ENCODE data around the gene FRMD6.

DNA sequence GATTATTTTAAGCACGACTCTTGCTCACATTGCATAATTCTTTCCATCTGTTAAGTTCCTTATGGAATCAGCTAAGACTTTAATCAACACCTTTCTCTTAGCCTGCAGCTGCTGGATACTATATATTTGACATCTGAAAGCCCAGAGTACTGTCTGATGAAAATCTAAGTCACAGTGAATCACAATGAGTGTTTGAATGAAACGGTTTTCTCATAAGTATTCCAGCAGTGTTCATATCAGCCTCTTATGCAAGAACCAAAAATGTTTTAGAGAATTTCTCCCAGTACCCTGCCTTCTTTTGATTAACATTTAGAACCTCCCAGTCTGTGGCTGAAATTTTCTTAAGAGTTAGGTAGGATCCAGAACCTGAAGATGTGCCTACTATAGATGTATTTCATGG, 55.6 kb downstream of the FRMD6 start:
- no peak for TF ChIP-seq POLR2A (IDR thresholded peaks at IDR 0.05)
- TF ChIP-seq, protein P1, sequence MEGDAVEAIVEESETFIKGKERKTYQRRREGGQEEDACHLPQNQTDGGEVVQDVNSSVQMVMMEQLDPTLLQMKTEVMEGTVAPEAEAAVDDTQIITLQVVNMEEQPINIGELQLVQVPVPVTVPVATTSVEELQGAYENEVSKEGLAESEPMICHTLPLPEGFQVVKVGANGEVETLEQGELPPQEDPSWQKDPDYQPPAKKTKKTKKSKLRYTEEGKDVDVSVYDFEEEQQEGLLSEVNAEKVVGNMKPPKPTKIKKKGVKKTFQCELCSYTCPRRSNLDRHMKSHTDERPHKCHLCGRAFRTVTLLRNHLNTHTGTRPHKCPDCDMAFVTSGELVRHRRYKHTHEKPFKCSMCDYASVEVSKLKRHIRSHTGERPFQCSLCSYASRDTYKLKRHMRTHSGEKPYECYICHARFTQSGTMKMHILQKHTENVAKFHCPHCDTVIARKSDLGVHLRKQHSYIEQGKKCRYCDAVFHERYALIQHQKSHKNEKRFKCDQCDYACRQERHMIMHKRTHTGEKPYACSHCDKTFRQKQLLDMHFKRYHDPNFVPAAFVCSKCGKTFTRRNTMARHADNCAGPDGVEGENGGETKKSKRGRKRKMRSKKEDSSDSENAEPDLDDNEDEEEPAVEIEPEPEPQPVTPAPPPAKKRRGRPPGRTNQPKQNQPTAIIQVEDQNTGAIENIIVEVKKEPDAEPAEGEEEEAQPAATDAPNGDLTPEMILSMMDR (IDR thresholded peaks at IDR 0.05) = no peak
